ENCODE measurements around the gene FBN1.

FBN1 gene

DNA sequence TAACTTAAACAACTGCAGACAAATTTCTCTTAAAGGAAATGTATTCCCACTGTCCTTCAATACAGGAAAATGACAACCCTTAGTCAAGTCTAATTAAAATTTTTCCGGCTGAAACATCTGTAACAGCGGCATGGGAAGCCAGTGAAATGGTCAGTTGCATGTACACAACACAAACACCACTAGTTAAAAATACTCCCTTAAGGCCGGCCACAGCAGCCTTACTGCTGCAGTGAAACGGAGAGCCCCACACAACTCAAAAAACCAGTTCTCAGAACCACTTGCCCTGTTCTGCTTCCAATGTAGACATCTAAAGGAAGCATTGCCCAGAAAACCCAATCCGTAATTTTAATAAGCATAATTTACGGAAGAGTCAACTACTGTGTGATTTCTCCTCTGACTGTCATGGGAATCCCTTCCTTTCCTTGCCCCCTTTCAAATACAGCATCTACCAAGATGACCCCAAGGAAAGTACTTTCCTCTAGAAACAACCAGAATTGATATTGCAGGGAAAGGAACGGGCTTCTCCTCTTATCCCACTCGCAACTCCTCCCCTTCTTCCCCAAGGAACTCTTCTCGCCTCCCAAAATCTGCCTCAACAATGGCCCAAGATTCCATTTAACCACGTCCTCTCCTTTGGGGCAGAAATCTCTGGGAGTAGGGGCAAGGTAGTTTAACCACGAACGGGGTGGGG lies 1.6 kb downstream of the FBN1 start:
- peak; percentile 25 to 38 for DNase-seq
- TF ChIP-seq POLR2A (IDR thresholded peaks at IDR 0.05; ENCODE audit: low read length) (no peak), GATA1 (IDR thresholded peaks at IDR 0.05; ENCODE audit: low read depth, low read length) (no peak)

DNA sequence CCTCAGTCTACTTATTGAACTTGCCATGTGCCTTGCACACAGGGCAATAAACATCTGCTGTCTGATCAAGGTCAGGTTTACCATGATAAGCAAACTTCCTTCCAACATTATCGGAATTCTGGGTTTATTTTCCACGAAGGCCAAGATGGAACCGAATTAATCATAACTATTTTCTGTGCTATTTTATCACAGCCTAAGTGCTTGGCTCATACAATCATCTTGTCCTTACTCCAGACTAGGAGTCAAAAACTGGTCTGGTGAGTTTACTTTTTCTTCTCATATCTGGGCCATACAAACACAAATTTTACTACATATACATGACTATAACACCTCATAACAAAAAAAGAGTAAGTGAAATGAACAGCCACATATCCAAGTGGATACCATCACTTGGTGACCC lies 2.3 kb downstream of the FBN1 start:
- TF ChIP-seq POLR2A (IDR thresholded peaks at IDR 0.05; ENCODE audit: low read length) (no peak), GATA1 (IDR thresholded peaks at IDR 0.05; ENCODE audit: low read depth, low read length) (no peak)
- no peak for DNase-seq

DNA sequence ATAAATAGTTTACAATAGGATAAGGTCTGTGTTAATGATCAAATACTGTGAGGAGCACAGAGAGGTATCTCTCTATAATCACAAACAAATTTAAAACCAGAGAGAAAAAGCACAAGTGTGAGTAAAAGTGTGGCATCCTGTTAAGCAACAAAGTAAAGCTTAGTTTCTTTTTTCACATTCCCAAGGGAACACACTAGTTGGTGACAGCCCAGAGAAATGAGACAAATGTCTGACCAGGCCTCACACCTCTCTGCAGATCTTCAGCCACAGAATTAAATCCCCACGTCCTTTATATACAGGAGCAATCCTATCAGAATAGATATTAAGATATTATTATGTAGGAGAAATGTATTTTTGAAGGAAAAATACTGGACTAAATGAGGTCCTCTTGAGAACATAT lies 2.7 kb downstream of the FBN1 start:
- DNase-seq: no peak
- TF ChIP-seq POLR2A (IDR thresholded peaks at IDR 0.05; ENCODE audit: low read length): no peak
- no peak for TF ChIP-seq GATA1 (IDR thresholded peaks at IDR 0.05; ENCODE audit: low read depth, low read length)

DNA sequence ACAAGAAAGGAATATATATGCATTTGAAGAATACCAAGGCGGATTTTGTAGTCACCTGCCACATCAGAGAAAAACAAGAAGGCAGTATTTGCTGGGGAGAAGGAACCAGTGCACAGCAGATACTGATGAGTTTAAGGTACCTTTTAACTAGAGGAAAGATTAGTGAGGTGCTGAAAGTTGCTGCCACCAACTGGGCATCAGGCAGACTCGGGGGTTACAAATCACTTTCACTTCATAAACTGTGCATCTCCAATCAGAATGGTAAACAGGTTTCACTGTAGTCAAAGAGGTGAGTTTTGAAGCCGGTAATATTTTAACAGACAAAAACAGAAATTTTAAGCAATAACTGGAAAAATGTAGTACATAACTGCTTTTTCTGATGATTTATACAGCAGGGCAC lies 4.1 kb downstream of the FBN1 start:
- TF ChIP-seq GATA1 (IDR thresholded peaks at IDR 0.05; ENCODE audit: low read depth, low read length) (no peak), POLR2A (IDR thresholded peaks at IDR 0.05; ENCODE audit: low read length) (no peak)

DNA sequence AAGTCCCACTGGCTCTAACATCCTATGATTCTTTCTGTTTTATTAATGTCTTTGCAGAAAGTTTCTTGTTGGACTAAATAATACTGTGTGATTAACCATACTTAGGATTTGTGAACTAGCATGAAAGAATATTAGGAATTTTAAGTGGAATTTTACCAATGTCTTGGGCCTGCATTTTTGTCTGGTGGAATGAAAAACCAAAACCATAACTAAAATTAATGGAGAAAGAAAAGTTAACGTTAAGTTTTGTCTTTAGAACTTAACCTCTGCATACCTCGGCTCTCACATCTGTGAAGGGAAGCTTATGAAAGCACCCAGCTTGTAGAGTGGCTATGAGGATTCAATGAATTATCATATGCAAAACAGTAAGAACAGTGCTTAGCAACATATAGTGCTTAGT lies 6.5 kb downstream of the FBN1 start:
- DNase-seq: no peak
- TF ChIP-seq GATA1 (IDR thresholded peaks at IDR 0.05; ENCODE audit: low read depth, low read length) (no peak), POLR2A (IDR thresholded peaks at IDR 0.05; ENCODE audit: low read length) (no peak)

More for the DNA sequence above, 4.1 kb downstream of the FBN1 start:
- DNase-seq: peak; percentile 49 to 69

DNA sequence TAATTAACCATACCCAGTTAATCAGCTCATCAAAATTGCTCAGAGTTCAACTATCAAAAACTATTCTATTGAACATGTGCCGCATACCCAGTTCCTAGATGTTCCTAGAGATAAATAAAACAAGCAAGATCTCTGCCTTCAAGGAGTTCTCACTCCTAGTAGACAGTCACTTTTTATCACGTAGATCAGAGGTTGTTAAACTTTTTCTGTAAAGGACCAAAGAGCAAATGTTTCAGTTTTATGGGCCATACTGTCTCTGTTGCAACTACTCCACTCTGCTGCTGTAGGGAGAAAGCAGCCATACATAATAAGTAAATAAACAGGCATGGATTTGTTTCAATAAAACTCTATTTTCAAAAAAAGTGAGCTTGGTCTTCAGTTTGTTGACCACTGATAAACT lies 7.9 kb downstream of the FBN1 start:
- TF ChIP-seq POLR2A (IDR thresholded peaks at IDR 0.05; ENCODE audit: low read length) (no peak), GATA1 (IDR thresholded peaks at IDR 0.05; ENCODE audit: low read depth, low read length) (no peak)

DNA sequence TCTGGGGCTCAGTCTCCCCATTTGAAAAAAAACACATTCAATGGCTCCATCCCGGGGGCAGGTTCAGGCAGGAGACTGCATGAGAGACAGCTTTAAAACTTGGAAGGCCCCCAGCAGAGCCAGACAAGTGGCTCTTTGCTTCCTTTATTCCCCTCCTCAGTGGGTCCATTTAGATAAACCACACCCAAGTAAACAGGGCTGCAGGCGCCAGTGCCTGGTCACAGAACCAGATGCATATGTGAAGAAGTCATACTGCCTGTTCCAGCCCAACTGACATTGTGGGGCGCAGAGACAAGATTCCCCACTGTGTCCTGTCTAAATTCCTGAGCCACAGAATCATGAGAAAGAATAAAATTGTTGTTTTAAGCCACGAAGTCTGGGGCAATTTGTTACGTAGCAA lies 9.0 kb downstream of the FBN1 start:
- DNase-seq: peak in 1 of 2 experiments; percentile 32
- TF ChIP-seq POLR2A (IDR thresholded peaks at IDR 0.05; ENCODE audit: low read length): no peak
- no peak for TF ChIP-seq GATA1 (IDR thresholded peaks at IDR 0.05; ENCODE audit: low read depth, low read length)

More for the DNA sequence above, 7.9 kb downstream of the FBN1 start:
- no peak for DNase-seq

DNA sequence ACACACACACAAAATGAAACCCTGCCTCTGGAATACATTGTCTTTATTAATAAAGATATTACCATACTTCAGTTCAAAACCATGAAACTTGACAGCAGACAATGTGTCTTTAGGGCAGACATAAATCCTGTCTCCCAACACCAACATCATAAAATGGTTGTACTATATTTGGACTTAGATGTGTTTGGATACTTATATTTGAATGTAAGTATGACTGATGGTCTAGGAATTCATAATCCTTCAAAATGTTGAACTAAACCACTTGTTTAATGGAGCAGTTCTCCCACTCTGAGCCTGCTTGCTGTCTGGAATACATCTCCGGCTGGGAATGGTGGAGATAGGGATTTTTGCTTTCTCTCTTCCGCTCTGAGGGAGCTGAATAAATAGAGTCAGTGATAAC lies 10.6 kb downstream of the FBN1 start:
- TF ChIP-seq POLR2A (IDR thresholded peaks at IDR 0.05; ENCODE audit: low read length) (no peak), GATA1 (IDR thresholded peaks at IDR 0.05; ENCODE audit: low read depth, low read length) (no peak)

DNA sequence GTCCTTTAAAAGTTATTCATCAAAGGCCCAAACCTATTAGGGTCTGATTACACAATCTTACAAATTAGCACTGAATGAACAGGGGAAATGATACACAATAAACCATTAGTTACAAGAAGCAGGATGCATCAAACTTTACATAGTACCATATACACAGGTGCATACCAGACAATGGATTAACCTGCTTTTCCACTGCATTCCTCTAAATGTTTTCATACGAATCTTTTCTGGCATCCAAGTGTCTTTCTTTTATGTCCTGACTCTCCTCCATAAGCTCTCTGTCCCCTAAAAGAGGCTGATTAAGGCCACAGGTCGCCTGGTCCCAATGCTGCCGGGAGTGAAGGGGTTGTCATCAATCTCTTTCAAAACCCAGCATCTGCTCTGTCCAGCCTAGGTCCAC lies 11.4 kb downstream of the FBN1 start:
- no peak for DNase-seq
- no peak for TF ChIP-seq GATA1 (IDR thresholded peaks at IDR 0.05; ENCODE audit: low read depth, low read length)
- no peak for TF ChIP-seq POLR2A (IDR thresholded peaks at IDR 0.05; ENCODE audit: low read length)

More for the DNA sequence above, 10.6 kb downstream of the FBN1 start:
- no peak for DNase-seq

DNA sequence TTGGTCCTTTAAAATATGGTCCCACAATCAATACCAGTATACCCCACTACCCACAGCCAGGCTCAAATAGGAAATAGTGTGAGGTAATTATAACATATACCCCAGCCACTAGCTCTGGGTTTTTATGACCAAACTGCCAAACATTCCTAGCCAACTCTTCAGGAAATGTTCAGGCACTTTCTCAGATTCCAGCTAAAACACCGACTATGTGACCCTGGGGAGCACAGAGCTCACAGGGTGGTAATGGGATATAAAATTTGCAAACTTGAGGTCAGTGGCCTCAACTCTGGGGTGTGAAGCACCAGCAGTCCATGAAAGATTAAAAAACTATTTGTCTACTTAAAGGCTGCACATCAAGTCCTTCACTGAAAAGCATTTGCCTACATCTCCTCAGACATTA lies 12.9 kb downstream of the FBN1 start:
- no peak for DNase-seq
- TF ChIP-seq GATA1 (IDR thresholded peaks at IDR 0.05; ENCODE audit: low read depth, low read length) (no peak), POLR2A (IDR thresholded peaks at IDR 0.05; ENCODE audit: low read length) (no peak)

DNA sequence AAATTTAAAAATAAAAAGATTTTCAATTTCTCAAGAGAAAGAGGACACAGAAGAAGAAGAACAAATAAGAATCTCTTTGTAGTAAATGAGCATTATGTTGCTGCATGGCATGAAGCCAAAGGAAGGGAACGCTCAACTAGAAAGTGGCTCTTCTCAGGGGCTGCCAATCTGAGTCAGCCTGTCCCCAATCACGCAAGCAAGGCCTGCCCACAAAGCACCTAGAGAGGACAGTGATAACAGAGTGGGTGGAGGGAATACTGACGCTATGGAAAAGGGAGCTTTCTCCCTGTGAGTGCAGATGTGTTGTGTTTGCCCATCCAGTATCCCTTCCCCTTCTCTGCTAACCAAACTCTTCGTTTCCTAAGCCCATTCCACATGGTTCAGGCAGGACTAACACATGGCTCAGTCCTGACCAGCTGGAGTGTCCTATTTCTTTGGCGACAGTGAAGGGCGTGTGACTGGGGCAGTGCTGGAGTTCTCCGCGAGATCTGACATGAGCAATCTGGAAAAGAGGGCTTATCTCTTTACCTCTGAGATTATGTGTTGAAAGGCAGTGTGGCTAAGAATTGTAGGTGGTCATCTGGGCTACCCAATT lies 14.2 kb downstream of the FBN1 start:
- DNase-seq: peak; percentile 45 to 46
- TF ChIP-seq POLR2A (IDR thresholded peaks at IDR 0.05; ENCODE audit: low read length) (no peak), GATA1 (IDR thresholded peaks at IDR 0.05; ENCODE audit: low read depth, low read length) (no peak)

DNA sequence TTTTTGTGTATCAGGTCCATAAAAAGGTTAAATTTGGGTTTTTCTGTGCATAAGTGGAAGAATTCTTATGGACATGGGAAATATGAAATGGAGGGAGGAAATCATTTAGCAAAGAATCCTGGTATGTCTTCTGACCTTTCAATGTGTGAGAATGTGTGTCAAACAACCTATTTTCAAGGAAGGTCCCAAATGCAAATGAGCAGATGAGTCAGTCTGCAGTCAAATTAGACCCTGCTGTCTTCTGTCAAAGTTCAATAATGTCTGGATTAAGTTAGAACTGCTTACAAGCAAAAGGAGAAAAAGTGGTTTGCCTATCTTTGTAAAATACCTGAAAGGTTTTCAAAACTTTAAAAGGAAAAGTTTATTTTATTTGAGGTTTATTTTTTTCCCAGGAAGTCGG lies 15.3 kb downstream of the FBN1 start:
- TF ChIP-seq GATA1 (IDR thresholded peaks at IDR 0.05; ENCODE audit: low read depth, low read length) (no peak), POLR2A (IDR thresholded peaks at IDR 0.05; ENCODE audit: low read length) (no peak)

DNA sequence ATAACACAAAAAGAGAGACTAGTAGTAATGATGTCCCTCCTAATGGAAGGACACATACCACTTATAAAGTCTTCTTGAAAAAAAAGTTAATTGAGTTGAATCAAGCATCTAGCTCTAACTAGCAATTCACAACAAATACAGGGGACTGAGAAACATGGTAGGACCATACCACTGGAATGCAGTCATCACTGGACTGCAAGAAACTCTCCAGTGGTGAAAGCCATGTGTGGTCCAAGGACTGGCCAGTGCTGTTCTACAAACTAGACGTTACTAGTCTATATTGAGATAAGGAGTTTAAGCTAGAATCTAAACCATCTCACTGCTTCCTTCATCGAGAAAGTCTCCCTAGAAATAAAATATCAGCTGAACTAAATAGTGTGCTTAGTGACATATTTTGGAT lies 16.7 kb downstream of the FBN1 start:
- TF ChIP-seq POLR2A (IDR thresholded peaks at IDR 0.05; ENCODE audit: low read length): no peak
- no peak for TF ChIP-seq GATA1 (IDR thresholded peaks at IDR 0.05; ENCODE audit: low read depth, low read length)
- no peak for DNase-seq

More for the DNA sequence above, 15.3 kb downstream of the FBN1 start:
- DNase-seq: no peak

DNA sequence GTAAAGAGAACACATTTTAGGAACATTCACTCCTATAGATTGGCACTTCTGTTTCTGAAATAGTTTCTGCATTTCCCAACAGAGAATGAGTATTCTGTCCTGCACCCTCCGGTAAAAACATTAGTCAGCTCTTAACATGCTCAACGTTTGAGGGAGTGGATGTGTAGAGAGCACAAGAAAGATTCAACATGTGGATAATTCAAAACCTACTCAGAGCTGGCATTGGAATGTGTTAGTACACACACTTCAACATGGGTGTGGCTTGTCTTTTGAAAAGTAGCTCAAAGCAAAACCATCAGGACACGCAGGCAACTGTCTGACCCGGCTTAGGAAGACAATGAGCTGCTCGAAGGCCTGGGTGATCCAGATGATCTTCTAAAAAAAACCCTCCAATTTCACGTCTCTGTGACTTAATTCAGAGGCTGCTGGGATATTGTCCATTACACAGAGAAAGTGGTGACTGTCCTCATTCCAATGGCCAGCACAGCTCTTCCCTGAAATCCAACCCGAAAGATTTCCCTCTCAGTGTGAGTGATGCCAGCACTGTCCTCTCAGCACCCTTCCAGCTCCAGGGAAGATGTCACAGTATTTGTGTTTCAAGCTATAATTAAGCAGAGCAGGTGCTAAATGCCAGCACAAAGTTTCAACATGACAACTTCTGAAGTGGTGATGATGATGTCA lies 18.1 kb downstream of the FBN1 start:
- TF ChIP-seq GATA1 (IDR thresholded peaks at IDR 0.05; ENCODE audit: low read depth, low read length) (no peak), POLR2A (IDR thresholded peaks at IDR 0.05; ENCODE audit: low read length) (no peak)
- no peak for DNase-seq

DNA sequence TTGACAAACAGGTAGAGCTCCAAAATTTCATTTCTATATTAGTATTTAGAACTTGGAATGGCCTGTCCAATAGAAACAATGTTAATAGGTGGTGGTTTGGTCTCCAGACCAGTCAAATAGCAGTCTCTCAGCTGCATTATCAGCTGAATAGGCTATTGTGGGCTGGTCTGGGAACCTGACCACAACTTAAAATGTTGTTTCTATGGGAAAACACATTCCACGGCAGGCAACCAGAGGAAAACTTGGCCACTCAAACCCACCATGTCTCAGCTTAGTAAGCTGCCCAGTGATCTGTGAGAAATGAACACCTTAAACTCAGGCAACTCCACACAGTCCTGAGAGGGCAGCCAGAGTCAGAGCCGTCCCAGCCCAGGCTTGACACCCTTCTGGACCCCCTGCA lies 20.4 kb downstream of the FBN1 start:
- TF ChIP-seq POLR2A (IDR thresholded peaks at IDR 0.05; ENCODE audit: low read length): no peak
- TF ChIP-seq GATA1 (IDR thresholded peaks at IDR 0.05; ENCODE audit: low read depth, low read length): no peak
- DNase-seq: no peak
